ENCODE data around the gene LRIG1.

- TF ChIP-seq CTCF (IDR thresholded peaks at IDR 0.05; ENCODE audit: low read depth, low read length, poor library complexity, severe bottlenecking) (no peak), EZH2phosphoT487 (IDR thresholded peaks at IDR 0.05; ENCODE audit: borderline replicate concordance, low read length) (no peak)
These were observed 98.1 kb downstream of the LRIG1 start for GRCh38 chr3:66402596-66403290.
